GM18861 (cell line): ENCODE results near the gene TRIM8.
"Not testable (repeated sequence)": the region's sequence is repeated elsewhere in the genome, so short reads cannot be mapped to it uniquely, and the experiment has no call there.

Experiments used
- ATAC-seq: cut with Tn5 transposase; IDR thresholded peaks from one replicate; pipeline ENCODE4 v1.9.1; 2021; ENCODE audit not compliant: unreplicated experiment

Gene TRIM8

GRCh38 chr10:102649797-102650654 is 5.7 kb downstream of the TRIM8 start:
- ATAC-seq = no peak

- no peak for ATAC-seq
Observed at GRCh38 chr10:102650655-102651454, 6.6 kb downstream of the TRIM8 start.

GRCh38 chr10:102651455-102652169 is 7.3 kb downstream of the TRIM8 start:
- no peak for ATAC-seq

GRCh38 chr10:102652170-102652916 is 8.1 kb downstream of the TRIM8 start:
- peak; percentile 36 for ATAC-seq

GRCh38 chr10:102653060-102653459 is 8.8 kb downstream of the TRIM8 start:
- ATAC-seq = no peak

GRCh38 chr10:102654566-102654965 is 10.3 kb downstream of the TRIM8 start:
- no peak for ATAC-seq

- no peak for ATAC-seq
Observed at GRCh38 chr10:102654969-102655368, 10.7 kb downstream of the TRIM8 start.

- ATAC-seq = no peak
Observed at GRCh38 chr10:102656026-102656425, 11.7 kb downstream of the TRIM8 start.

GRCh38 chr10:102656791-102657371 is 12.6 kb downstream of the TRIM8 start:
- no peak for ATAC-seq

- ATAC-seq = no peak
Observed at GRCh38 chr10:102657451-102657850, 13.2 kb downstream of the TRIM8 start.

- no peak for ATAC-seq
Observed at GRCh38 chr10:102657984-102658724, 13.9 kb downstream of the TRIM8 start.

- ATAC-seq = no peak
Observed at GRCh38 chr10:102658802-102659201, 14.5 kb downstream of the TRIM8 start.

- ATAC-seq = peak; percentile 61
Observed at GRCh38 chr10:102660888-102661657, 16.8 kb downstream of the TRIM8 start.

GRCh38 chr10:102661658-102662028 is 17.4 kb downstream of the TRIM8 start:
- ATAC-seq = no peak

GRCh38 chr10:102665904-102666509 is 21.7 kb downstream of the TRIM8 start:
- no peak for ATAC-seq

- ATAC-seq = not testable (repeated sequence)
Observed at GRCh38 chr10:102667411-102667810, 23.1 kb downstream of the TRIM8 start.

- no peak for ATAC-seq
Observed at GRCh38 chr10:102668326-102669107, 24.2 kb downstream of the TRIM8 start.
